Choroid plexus epithelial cell (primary cell): Measurements from ENCODE around the gene INPP4B.

ENCODE experiments used
- DNase-seq: peaks from one replicate; pipeline ENCODE4 v3.0.0-alpha.2; 2010; ENCODE audit warnings: low read depth
- H3K4me3 ChIP-seq: 2 replicates; pipeline ENCODE4 v1.5.1; 2011; ENCODE audit warnings: low read depth, mild to moderate bottlenecking, control low read depth, low read length, moderate library complexity
- TF ChIP-seq, protein P1 (sequence below): conservative IDR thresholded peaks from 2 replicates; pipeline ENCODE4 v1.5.1; 2011; ENCODE audit warnings: low read depth, mild to moderate bottlenecking, control low read depth, inconsistent platforms, low read length, moderate library complexity

Gene INPP4B

DNA sequence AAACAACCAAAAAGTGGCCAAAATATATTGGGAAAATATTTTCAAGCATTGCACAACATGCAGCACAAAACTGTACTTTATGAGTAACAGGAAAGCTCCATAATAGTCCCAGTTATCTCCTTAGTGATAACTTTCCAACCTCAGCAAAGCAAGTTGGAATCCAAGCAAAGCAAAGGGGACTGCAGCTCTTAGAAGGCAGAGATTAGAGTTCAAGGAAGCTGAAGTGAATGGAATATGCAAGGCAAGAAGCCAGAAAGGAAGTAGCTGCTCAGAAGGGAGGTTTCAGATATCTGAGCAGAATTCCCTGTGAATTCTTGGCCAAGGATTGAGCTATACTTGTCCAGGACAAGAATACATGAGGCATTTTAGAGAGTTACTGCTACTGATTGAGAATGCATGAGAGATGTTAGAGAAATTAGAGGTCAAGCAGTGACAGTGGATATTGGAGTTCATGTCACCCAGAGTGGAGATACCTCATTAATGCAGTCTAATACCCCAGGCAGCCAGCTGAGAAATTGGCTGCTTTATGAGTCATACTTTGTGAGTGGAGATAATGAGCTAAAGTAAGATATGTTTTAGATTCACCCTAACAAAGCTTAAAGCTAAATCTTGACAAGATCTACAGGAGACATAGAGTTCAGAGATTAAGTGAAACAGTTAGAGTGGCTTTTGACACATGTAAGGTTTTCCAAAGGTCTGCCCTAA lies 102.8 kb downstream of the INPP4B start:
- TF ChIP-seq, protein P1, sequence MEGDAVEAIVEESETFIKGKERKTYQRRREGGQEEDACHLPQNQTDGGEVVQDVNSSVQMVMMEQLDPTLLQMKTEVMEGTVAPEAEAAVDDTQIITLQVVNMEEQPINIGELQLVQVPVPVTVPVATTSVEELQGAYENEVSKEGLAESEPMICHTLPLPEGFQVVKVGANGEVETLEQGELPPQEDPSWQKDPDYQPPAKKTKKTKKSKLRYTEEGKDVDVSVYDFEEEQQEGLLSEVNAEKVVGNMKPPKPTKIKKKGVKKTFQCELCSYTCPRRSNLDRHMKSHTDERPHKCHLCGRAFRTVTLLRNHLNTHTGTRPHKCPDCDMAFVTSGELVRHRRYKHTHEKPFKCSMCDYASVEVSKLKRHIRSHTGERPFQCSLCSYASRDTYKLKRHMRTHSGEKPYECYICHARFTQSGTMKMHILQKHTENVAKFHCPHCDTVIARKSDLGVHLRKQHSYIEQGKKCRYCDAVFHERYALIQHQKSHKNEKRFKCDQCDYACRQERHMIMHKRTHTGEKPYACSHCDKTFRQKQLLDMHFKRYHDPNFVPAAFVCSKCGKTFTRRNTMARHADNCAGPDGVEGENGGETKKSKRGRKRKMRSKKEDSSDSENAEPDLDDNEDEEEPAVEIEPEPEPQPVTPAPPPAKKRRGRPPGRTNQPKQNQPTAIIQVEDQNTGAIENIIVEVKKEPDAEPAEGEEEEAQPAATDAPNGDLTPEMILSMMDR = no peak
- no peak overlapping the region for H3K4me3 ChIP-seq
- DNase-seq = peak; percentile 51

DNA sequence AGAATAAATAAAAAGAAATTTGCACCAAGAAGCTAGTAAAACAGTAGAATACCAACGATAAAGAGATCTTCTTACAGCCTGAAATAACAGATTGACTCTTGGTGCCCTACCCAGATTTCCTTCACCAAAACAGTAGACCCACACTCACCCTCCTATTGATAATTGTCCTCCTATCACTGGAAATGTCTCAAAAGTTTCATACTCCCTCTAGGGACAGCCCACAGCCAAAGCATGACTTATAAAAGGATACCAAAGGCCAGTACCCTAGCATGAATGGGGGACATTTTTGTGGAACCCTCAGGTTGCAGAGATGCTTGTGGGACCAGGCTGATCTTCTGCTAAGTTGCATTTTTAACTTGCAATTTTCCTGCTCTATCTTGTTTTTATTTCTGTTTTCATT lies 104.1 kb downstream of the INPP4B start:
- no peak for DNase-seq
- H3K4me3 ChIP-seq = no peak overlapping the region
- TF ChIP-seq, protein P1 = no peak

DNA sequence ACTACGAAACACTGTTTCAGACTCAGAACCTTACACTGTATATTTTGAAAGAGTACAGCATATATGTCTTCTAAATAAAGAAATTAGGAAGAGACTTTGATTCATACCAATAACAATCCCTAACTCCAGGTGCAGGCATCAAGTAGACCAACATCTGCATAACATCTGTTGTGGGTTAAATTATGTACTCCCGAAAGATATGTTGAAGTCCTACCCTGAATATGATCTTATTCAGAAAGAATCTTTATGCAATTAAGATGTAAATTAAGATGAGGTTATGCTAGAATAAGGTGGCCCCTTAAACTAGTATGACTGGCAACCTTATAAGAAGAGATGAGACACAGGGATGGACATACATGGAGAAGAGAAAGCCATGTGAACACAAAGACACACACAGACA lies 117.9 kb downstream of the INPP4B start:
- TF ChIP-seq, protein P1 = no peak
- H3K4me3 ChIP-seq = no peak overlapping the region
- DNase-seq = no peak

DNA sequence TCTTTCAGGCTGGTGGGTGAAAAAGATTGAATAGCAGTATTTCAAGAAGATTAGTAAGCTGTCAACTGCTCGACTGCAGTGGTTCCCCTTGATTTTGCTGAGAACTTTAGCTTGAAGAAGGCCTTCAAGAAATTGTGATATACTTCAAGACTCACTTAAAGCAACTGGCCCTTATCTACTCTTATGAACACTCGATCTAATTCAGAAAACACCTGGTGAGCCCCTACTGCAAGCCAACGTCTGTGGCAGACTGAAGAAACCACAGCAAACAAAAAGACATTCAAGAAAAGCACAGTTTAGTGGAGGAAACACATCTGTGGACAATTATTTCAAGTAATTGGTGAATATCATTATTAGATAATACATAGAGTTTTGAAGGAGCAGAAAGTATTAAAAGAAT lies 119.0 kb downstream of the INPP4B start:
- H3K4me3 ChIP-seq = no peak overlapping the region
- no peak for DNase-seq
- TF ChIP-seq, protein P1 = no peak

DNA sequence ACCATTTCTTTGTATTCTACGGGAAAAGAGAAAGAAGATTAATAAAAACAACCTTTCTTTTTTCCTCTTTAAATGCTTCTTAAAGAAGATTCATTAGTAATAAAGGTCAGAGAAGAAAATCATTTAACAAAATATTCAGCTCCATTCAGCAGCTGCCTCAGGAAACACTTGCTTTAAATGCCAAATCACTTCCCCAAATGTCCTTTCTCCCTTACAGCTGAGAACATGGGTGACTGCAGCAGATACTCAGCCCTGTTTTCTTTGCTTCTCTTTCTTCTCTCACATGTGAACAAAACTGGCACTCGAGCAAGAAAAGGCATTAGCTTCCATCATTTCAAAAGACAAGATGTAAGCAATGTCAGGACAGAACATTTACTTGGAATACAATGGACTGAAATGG lies 120.2 kb downstream of the INPP4B start:
- DNase-seq = no peak
- TF ChIP-seq, protein P1 = no peak
- no peak overlapping the region for H3K4me3 ChIP-seq

DNA sequence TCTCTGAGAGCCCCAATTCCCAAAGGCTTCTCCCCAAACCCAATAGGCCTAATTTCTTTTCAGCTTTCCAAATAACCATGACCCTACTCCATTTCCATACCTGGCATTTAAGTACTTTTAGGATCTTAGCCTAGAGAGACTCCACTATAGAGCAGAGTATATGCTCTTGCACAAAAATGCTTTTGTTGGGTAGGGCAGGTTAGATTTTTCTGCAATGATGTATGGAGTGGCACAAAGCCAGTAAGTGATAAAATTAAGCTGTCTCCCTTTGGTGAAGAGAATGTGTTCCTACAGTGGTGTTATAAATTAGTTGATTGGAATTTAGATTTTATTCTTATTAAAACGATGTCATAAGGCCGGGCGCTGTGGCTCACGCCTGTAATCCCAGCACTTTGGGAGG lies 124.9 kb downstream of the INPP4B start:
- no peak overlapping the region for H3K4me3 ChIP-seq
- TF ChIP-seq, protein P1 = no peak
- peak; percentile 16 for DNase-seq

DNA sequence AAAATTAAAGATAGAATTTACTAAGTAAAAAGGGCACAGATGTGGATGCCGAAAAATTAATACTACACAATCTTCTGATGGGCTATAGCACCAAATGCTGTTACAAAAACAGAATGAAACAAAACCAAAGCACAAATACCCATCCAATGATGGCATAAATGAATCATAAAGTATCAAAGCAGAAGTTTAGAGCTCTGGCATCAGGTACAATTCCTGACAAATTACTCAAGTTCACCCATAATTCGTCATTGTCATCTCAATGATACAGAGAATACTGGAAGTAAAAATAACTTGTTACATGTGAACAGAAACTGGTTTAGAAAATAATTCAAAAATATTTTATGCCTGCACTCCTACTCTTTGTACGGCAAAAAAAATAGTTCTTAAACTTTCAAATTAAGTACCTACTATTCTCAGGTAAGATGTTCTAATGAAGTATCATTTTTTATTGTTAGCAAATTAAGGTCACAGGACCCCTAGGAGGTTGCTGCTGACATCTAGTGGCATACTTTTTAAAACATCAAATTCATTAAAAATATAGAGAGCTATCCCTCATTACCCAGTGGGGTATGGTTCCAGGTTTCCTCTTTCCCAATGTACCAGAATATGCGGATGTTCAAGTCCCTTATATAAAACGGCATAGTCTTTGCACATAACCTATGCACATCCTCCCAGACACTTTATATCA lies 126.1 kb downstream of the INPP4B start:
- peak; percentile 49 for DNase-seq
- H3K4me3 ChIP-seq = no peak overlapping the region
- TF ChIP-seq, protein P1 = peak; percentile 72
